Stimulated activated CD8-positive, alpha-beta memory T cell treated with anti-CD3 and anti-CD28 coated beads, Interleukin-2, amount 100 ng/mL, for 48 hours (primary cell): ENCODE data around the gene DCUN1D2.
"Not testable (repeated sequence)": the region's sequence is repeated elsewhere in the genome, so short reads cannot be mapped to it uniquely, and the experiment has no call there.

Source experiments
- DNase-seq, 2 donors: peaks; one replicate each; pipeline ENCODE4 v3.0.0-alpha.2; 2020; ENCODE audit warnings: low read depth in 2 of 2

Gene DCUN1D2

DNA sequence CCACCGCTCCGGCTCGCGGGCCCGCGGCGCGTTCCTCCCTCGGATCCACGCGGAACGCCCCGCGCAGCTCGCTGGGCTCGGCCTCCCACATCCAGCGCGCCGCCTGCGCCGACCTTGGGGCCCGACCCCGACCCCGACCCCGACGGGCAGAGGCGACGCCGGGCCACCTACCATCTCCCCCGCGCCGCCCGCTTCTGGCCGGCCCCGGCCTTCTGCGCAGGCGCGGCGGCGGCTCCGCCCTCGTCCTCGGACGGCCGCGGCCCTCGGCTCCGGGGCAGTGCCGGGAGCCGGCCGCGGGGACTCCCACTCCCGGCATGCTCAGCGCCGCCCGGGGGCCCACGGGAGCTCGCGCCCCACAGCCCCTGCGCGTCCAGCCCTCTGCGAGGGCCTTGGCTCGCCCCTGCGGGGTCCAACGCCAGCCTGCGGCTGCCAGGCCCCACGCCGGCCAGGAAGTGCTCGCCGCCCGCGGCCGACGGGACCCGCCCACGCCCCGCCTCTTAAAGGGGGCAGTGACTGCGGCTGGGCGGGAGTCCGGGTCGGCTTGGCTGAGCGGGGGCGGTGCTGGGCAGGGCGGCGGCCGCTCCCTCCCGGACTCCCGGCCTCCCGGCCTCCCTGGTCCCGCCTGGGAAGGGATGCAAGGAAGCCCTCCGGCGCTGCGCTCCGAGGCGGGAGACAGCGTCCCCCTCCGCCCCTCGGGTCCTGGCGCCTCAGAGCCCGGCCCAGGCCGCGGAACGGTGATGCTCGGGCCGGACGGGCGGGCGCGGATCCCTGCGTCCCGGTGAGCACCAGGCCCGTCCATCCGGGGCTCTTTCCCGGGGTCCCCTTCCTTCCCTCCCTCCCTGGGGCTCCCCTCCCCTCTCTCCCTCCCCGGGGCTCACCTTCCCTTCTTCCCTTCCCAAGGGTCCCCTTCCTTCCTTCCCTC lies at the start of gene DCUN1D2:
Gene DCUN1D2 (minus strand): TSS at position 216 of the 922 bp plus-strand sequence. CDS start 42 bp downstream, at position 174.
- peak; percentile 70 to 82 for DNase-seq

DNA sequence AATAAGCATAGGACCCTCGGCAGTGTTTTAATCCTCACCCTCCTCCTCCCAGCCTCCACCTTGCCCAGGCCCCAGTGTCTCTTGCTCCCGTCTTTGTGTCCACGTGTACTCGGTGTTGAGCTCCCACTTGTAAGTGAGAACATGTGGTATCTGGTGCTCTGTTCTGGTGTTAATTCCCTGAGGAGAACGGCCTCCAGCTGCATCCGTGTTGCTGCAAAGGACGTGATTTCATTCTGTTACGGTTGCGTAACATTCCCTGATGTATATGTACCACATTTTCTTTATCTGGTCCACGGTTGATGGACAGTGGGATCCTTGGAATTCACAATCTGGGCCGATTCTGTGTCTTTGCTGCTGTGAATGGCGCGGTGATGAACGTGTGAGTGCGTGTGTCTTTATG lies 49.3 kb upstream of the DCUN1D2 start:
- no peak for DNase-seq

DNA sequence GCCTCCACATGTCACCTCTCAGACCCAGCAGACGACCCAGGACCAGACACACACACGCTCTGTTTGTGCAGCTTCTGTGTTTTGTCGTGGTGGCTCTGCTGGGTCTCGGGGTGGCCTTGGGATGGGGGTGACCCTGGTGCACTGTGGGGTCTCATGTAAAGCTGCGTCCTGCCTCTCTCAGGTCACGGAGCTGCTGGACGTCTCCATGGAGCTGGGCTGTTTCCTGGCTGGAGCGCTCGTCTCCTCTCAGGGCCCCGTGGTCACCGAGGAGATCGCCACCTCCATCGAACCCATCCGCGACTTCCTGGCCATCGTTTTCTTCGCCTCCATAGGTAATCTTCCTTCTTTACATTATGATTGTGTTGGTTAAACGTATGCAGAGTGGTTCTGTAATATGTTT lies 48.7 kb upstream of the DCUN1D2 start:
- DNase-seq, result no peak

DNA sequence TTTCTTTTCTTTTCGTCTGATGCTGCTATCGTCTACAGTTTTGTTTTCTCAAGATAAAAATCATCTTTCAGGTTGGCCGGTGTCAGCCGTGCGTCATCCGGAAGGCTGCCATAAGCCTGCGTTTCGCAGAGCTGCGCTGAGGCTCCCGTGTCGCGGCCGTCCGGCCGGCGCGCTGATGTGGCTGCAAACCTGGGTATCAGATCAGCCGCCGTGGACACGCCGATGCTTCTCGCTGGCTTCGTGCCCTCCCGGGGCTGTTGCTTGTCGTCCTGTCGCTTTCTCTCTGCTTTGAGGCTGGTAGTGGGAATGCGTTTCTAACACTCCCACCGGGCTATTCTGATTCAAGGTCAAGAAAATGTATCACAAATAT lies 48.2 kb upstream of the DCUN1D2 start:
- DNase-seq, result no peak

DNA sequence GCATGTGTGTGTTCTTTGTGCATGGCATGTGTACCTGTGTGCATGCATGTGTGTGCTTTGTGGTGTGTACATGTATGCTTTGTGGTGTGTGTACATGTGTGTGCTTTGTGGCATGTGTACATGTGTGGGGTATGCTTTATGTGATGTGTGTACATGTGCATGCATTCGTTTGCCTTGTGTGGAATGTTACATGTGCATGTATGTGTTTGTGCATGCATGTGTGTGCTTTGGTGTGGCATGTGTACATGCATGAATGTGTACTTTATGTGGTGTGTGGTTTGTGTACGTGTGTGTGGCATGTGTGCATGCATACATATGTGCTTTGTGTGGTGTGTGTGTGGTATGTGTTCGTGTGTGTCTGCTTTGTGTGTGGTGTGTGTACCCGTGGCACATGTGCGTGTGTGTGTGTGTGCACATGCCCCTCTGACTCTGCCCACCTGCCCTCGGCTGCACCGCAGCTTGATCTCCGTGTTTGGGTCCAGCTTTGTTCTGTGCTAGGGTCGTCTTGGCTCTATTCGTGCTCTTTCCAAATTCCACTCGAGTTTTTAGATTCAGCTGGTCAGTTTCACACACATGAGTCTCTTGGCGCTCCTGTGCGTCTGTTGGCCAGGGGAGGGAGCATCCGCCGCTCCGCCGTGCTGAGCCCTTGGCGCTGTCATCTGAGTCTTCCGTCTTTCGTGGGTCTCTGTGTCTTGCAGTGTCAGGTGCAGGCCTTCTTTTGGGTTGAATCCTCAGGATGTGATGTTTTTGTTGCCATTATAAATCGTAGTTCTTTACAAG lies 47.6 kb upstream of the DCUN1D2 start:
- no peak for DNase-seq

DNA sequence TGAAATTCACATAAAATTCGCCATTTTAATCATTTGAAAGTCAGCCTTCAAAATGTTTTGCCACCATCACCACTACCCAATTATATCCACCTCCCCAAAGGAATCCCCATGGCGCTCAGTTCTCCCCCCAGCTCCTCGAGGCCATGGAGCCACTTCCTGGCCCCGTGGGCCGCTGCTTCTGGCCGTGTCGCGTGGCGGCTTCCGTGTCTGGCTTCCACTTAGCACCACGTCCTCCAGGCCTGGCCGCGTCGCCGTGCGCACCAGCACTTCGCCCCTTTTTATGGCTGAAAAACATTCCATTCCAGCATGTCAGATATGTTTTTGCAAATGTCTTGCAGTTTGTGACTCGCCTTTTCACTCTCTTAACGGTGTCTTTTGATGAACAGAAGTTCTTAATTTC lies 46.7 kb upstream of the DCUN1D2 start:
- DNase-seq, result no peak

- no peak for DNase-seq
Observed at GRCh38 chr13:113536461-113537110, 46.1 kb upstream of the DCUN1D2 start.

GRCh38 chr13:113535381-113535781 lies 44.9 kb upstream of the DCUN1D2 start:
- no peak for DNase-seq

DNA sequence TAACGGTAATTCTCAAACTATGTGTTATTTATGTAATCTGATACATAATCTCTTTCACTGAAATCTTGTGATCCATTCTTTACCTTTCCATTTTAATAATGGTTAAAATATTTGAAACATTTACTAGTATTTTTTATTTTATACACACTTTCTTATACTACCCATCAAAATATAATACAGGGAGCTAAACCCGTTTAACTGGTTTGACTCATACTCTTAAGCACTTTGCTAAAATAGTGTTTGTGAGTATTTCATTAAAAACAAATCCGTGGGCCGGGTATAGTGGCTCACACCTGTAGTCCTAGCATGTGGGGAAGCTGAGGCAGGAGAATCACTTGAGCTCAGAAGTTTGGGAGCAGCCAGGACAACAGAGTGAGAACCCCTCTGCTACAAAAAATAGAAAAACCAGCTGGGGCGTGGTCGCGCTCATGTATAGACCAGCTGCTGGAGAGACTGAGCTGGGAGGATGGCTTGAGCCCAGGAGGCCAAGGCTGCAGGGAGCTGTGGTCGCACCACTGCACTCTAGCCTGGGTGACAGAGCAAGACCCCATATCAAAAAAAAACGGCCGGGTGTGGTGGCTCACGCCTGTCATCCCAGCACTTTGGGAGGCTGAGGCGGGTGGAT lies 43.8 kb upstream of the DCUN1D2 start:
- no peak for DNase-seq

- DNase-seq, result no peak
Observed at GRCh38 chr13:113533161-113533840, 42.8 kb upstream of the DCUN1D2 start.

DNA sequence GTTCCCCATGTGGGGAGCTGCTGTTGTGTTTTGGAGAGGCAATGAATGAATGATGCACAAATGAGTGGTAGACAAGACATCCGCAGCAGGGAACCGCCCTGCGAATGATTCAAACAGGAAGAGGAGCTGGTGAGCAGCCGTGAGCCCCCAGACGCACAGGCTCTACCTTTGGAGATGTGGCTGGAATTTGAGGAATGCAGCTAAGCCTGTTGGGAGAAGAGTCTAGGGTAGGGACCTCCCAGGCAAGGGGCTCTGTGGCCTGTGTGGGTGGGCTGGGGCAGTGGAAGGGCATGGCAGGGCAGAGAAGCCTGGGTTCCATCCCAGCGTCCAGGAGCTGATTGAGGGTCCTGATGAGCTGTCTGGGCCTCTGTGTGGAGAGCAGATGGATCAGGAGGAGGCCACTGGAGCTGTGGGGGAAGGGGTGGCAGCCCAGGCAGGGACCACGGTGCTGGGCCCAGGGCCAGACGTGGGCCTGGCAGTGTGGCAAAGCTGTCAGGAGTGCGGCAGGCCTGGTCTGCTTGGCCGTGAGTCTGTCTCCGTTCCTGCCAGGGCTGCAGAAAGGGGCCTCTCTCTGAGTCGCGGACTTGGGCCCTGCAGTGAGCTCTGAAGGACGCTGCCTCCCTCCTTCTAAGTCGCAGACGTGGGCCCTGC lies 41.8 kb upstream of the DCUN1D2 start:
- DNase-seq, result no peak

DNA sequence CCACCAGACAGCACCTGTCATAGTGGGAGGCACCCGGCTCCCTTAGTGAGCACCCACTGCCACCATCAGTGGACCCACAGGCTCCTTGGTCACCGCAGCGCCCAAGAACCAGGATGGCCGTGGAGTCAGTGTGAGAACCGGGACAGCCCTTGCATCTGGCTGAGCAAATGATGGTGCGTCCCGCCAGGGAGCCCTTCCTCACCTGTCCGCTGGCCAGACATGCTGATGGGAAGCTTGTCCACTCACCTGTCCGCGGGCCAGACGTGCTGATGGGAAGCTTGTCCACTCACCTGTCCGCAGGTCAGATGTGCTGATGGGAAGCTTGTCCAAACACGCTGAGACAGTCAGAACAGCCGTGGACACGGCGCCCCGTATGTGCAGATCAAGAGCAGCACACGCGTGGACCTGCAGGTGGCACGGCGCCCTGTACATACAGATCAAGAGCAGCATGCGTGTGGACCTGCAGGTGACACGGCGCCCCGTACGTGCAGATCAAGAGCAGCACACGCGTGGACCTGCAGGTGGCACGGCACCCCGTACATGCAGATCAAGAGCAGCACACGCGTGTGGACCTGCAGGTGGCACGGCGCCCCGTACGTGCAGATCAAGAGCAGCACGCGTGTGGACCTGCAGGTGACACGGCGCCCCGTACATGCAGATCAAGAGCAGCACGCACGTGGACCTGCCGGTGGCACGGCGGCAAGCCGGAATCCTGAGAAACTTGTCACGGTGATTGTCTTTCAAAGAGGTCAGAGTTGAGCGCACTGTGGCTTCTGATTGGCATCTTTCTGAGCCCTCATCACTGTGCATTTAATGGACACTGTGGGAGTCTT lies 40.7 kb upstream of the DCUN1D2 start:
- no peak for DNase-seq

GRCh38 chr13:113528813-113529180 lies 38.3 kb upstream of the DCUN1D2 start:
- no peak for DNase-seq

GRCh38 chr13:113528101-113528812 lies 37.7 kb upstream of the DCUN1D2 start:
- no peak for DNase-seq

GRCh38 chr13:113527272-113527958 lies 36.9 kb upstream of the DCUN1D2 start:
- no peak for DNase-seq

DNA sequence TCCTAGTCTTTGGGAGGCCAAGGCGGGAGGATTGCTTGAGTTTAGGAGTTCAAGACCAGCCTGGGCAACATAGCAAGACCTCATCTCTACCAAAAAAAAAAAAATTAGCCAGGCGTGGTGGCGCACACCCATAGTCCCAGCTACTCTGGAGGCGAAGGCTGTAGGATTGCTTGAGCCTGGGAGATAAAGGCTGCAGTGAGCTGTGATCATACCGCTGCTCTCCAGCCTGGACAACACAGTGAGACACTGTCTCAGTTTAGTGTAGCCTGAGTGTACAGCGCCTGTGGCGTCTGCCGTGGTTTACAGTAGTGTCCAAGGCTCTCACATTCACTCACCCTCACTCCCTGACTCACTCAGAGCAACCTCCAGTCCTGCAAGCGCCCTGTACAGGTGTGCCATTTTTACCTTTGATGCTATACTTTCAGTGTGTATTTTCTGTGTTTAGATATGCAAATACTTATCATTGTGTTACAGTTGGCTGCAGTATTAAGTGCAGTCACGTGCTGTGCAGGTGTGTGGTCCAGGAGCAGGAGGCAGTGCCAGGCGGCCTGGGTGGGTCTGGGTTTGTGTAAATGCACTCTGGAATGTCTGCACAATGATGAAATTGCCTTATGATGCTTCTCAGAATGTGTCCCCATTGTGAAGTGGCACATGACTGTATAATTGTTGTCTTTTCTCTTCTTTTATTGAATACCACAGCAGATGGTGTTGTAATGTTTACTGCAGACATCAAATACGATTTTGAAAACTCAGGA lies 36.1 kb upstream of the DCUN1D2 start:
- no peak for DNase-seq

DNA sequence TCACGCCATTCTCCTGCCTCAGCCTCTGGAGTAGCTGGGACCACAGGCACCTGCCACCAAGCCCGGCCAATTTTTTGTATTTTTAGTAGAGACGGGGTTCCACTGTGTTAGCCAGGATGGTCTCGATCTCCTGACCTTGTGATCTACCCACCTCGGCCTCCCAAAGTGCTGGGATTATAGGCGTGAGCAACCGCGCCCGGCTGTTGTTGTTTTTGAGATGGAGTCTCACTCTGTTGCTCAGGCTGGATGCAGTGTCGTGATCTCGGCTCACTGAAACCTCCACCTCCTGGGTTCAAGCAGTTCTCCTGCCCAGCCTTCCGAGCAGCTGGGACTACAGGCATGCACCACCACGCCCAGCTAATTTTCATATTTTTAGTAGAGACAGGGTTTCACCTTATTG lies 31.9 kb upstream of the DCUN1D2 start:
- DNase-seq, result not testable (repeated sequence)

DNA sequence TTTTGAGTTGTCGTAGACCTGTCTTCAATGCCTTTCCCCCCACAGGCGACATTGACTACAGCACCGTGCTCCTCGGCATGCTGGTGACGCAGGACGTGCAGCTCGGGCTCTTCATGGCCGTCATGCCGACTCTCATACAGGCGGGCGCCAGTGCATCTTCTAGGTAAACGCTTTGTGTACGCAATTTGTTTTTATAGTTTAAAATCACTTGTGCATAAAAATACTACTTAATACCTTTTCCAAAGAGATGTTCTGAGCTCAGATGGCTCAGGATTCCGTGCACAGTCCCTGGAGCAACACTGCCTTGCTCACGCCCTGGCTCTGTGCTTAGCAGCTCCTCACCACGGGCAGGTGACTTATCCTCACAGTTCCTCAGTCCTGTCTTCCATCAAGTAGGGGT lies 30.1 kb upstream of the DCUN1D2 start:
- no peak for DNase-seq
